Stimulated activated CD4-positive, alpha-beta T cell treated with anti-CD3 and anti-CD28 coated beads, Interleukin-12 subunit alpha, Interleukin-12 subunit beta, amount 100 ng/mL, for 24 hours (primary cell): Measurements from ENCODE around the gene GNAZ.
"Not testable (repeated sequence)": the region's sequence is repeated elsewhere in the genome, so short reads cannot be mapped to it uniquely, and the experiment has no call there.

Experiments
- DNase-seq, 2 experiments: peaks; one replicate each; pipeline ENCODE4 v3.0.0-alpha.2; 2020; ENCODE audit warnings: low read depth in 2 of 2

GNAZ gene

DNA sequence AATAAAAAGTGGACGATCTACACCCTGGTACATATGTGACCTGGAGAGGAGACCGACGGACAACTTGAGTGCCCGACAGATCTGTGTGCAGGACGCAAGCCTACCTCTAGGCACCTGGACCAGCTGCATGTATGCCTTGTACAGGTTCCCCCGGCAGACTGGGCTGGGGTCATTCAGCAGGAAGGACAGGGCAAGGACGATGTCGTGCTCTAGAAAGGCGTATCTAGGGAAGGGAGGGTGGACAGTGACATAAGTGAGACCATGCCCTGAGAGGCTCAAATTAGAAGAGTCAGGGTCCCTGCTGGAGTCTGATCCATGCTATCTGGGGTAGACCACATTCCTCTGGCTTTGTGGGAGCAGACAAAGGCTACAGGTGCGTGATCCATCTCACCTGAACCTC, 63.6 kb downstream of the GNAZ start:
- no peak for DNase-seq

DNA sequence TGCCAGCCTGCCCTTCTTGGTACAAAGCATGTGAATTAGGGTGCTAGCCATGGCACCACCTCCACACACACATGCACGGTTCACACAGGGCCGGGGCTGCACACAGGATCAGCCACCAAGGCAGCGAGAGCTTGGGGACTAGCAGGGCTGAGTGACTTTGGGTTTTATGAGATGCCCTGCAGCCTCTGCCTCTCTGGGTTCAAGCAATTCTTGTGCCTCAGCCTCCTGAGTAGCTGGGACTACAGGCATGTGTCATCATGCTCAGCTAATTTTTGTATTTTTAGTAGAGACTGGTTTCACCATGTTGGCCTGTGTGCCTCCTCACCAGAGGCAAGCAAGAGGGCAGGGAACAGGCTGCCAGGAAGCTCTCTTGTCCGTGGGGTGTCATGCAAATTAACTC, 66.7 kb downstream of the GNAZ start:
- not testable (repeated sequence) for DNase-seq

GRCh38 chr22:23137468-23137867, 67.1 kb downstream of the GNAZ start:
- DNase-seq, result no peak

DNA sequence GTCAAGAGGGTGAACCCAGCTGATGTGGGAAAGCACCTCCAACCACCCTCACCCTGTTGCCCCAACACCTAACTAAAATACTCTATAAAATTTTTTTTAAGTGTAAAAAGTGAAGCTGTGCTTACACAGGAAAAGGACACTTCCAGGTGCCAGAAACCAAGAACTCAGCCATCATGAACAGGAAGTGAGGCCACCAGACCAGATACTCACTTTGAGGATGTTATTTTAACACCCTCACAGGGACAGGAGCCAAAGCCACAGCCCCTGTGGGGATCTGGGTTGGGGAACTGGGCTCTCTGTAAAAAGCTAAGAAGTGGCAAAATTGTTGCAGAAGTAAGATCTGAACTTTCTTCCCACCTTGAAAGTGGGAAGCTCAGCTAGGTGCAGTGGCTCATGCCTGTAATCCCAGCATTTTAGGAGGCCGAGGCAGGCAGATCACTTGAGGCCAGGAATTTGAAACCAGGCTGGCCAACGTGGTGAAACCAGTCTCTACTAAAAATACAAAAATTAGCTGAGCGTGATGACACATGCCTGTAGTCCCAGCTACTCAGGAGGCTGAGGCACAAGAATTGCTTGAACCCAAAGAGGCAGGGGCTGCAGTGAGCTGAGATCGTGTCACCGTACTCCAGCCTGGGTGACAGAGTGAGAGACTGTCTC, 67.7 kb downstream of the GNAZ start:
- no peak for DNase-seq

GRCh38 chr22:23138584-23139435, 68.5 kb downstream of the GNAZ start:
- no peak for DNase-seq

- DNase-seq, result no peak
Observed at GRCh38 chr22:23140385-23140784, 70.1 kb downstream of the GNAZ start.

DNA sequence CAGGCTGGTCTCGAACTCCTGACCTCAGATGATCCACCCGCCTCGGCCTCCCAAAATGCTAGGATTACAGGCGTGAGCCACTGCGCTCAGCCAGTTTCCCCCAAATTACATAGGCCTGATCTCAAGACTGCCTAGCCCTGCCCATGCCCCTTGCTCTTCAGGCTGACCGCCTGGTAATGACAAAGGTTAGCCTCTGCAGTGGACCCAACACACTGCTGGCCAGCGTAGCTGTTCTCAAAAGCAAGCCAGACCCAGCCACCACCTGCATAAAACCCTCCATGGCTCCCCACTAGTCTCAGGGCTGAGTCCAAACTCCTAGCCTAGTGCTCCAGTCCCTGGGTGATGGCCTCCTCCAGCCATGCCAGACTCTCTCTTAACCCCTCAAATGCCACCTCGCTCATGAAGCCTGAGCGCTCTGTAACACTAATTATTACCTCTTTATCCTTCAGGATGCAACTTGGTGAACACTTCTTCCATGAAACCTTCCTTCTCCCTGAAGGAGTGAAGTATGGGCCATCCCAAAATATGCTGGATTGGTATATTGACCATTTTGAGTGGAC, 72.3 kb downstream of the GNAZ start:
- no peak for DNase-seq

DNA sequence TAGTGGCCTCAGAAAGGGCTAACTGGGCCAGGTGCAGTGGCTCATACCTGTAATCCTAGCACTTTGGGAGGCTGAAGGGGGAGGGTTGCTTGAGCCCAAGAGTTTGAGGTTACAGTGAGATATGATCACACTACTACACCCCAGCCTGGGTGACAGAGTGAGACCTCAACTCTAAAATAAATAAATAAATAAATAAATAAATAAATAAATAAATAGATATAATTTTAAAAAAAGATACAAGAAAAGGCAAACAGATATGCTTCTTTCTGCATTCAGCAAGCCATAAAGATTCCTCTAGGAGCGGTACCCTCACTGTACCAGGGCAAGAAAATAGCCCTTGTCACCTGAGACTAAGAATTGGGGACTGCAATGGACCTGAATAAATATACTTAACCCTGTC, 72.8 kb downstream of the GNAZ start:
- DNase-seq, result no peak

DNA sequence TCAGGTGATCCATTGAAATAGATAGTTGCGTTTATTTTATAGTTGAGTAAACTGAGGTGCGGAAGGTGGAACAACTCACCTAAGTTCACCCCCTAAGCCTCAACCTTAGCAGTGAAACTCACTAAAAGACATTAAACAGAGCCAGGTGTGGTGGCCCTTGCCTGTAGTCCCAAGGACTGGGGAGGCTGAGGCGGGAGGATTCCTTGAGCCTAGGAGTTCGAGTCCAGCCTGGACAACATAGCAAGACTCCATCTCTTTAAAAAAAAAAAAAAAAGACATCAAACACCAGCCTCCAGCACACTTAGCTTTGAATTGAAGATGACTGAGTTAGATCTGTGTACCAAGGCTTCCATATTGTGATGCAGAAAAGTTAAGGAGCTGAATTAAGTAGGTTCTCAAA, 74.1 kb downstream of the GNAZ start:
- no peak for DNase-seq

DNA sequence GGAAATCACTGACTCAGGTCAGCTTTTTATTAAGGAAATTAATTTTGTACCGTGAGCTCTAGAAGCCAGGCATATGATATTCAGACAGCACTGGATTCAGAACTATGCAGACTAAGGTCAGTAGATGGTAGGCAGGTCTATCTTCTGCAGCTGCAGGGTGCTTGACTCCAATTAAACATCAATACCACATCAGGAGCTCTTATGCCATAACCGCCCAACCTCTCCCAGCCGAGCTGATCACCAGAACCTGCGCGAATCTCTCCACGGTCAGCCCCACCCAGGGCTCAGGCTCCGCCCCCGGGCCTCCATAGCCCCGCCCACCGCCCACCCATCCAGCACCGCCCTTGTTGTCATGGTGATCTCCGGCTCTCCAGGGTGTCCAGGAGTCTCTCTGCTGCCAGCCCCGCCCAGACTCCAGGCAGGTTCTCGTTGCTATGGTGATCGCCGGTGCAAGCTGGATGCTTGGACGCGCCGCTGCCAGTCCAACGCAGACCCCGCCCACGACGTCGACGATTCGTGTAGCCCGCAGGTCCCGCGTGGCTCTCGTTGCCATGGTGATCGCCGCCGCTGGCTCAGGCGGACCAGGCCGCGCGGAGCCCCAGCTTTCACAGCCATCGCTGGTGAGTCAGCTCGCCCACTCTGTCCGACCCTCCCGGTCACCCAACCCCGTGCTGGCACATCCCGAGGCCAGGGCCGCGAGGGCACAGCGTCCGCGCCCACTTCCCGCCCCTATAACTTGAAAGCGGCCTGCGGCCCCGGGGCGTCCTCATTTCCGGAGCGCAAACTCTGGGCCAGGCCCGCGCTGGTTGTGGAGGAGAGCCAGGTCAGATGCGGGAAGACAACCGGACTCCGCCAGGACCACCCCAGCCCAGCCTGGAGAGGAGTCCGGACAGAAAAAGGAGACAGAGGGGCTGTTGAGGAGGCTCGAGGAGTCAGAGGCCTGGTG, 74.9 kb downstream of the GNAZ start, which contains the start of gene RAB36:
Gene RAB36 (plus strand): TSS at position 546 of the 946 bp plus-strand sequence. CDS start 1,140 bp downstream, outside the sequence.
- DNase-seq, result peak; percentile 68 to 77

- DNase-seq, result no peak
Observed at GRCh38 chr22:23145878-23146470, 75.7 kb downstream of the GNAZ start.

- DNase-seq, result no peak
Observed at GRCh38 chr22:23146478-23147205, 76.3 kb downstream of the GNAZ start.

DNA sequence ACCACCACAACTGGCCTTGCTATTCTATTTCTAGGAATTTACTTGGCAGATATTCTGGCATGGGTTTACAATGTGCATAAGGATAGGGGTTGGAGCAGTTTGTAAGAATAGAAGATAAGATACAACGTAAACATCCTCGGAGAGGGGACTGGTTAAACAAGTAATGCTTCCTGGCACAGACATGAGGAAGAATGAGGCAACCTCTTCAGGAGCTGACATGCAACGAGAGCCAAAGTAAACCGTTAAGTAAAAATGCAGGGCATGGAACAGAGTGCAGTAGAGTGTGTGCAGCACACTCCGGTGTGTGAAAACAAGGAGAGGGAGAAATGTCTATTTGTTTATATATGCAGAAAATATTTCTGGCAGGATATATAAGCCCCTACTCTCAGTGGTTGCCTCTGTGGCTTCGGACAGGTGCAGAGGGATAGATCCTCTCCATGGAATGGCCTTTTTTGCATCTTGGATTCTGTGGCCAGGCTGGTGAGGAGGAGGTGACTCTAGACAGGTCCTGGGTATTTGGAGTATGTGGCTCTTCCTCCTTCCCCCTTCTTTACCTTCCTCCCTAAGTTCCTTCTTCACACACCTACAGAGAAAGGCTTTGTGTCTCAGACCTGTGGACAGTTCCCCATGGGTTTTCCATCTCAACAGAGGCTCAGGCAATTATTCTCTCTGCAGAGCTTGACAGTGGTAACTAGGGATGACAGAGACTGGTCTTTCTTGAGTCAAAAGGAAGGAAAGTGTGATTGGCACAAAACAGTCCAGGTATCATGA, 77.5 kb downstream of the GNAZ start:
- DNase-seq, result no peak

- no peak for DNase-seq
Observed at GRCh38 chr22:23149743-23150238, 79.5 kb downstream of the GNAZ start.

DNA sequence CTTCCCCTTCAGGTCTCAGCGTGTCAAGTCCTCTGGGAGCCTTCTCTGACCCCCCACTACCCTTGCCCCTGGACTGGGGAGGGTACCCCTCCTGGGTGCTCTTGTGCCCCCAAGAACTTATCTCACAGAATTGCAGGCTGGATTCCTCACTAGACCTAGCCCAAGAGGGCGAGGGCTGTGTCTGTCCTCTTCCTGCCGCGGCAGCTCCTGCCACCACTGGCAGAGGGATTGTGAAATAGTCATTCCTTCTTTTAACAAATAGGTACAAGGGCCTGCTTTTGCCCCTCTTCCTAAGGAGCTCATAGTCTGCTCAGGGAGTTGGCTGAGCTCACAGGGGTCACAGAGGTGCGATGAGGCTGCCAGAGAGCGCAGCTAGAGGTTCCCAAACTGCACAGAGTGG, 80.4 kb downstream of the GNAZ start:
- no peak for DNase-seq

DNA sequence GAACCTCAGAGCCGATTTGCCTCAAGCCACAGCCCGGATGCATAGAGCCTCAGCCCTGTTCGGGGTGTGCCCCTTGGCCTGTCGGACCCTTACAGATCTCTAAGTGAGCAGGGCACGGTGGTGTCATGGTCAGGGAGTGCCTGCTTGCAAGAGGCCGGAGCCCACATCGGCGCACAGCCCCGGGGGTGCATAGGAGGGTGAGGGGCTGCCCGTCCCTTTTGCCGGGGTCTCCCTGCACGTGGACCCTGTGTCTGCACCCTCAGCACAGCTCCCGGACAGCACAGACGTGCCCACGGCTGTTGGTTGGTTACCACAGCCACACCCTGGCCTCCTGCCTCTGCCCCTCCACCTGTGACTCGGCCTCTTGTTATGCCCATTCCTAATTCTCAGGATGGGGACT, 81.5 kb downstream of the GNAZ start:
- no peak for DNase-seq

- no peak for DNase-seq
Observed at GRCh38 chr22:23152238-23153114, 82.2 kb downstream of the GNAZ start.

GRCh38 chr22:23153994-23154393, 83.7 kb downstream of the GNAZ start:
- no peak for DNase-seq

DNA sequence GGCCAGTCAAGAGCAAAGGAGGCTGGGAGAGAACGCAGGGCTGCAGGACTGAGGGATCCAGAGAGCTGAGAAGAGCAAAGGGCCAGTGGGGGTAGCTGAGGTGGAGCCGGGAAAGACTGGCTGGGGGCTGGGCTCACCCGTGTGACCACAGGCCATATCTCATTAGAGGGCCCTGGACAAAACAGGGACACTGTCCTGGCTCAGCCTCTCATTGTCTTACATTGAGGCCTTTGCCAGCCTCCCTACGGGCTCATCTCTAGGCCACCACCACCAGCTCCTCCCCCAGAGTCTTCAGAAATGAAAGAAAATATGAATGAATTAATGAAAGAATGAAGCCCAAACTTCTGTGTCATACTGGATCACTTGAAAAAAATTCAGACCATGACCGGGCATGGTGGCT, 84.1 kb downstream of the GNAZ start:
- no peak for DNase-seq
